Measurements from ENCODE around the gene COL6A1.

COL6A1 gene

GRCh38 chr21:46018615-46019014, 37.0 kb downstream of the COL6A1 start:
- no peak for TF ChIP-seq CTCF (IDR thresholded peaks at IDR 0.05; ENCODE audit: low read depth, low read length)
- H3K4me1 ChIP-seq = no peaks in the 10 kb centered on the region
- H3K9me3 ChIP-seq = peaks cover 3% of the 10 kb centered on the region; the same call in 1 of the 2 replicates
- no peak overlapping the region for H3K4me3 ChIP-seq (ENCODE audit: low read depth, low read length)
- no peaks in the 10 kb centered on the region for H3K27me3 ChIP-seq
- no peaks in the 10 kb centered on the region for H3K36me3 ChIP-seq
- no peak for DNase-seq

- Histone ChIP-seq H3K36me3 (no peaks in the 10 kb centered on the region), H3K4me1 (no peaks in the 10 kb centered on the region), H3K9me3 (peaks cover 3% of the 10 kb centered on the region; the same call in 1 of the 2 replicates), H3K4me3 (ENCODE audit: low read depth, low read length) (no peak overlapping the region), H3K27me3 (peaks cover 3% of the 10 kb centered on the region; the same call in 1 of the 2 replicates)
- TF ChIP-seq CTCF (IDR thresholded peaks at IDR 0.05; ENCODE audit: low read depth, low read length) = no peak
- DNase-seq = no peak
Observed at GRCh38 chr21:46020581-46020980, 39.0 kb downstream of the COL6A1 start.

GRCh38 chr21:46021398-46021797, 39.8 kb downstream of the COL6A1 start:
- Histone ChIP-seq H3K4me1 (no peaks in the 10 kb centered on the region), H3K9me3 (peaks cover 3% of the 10 kb centered on the region; the same call in 1 of the 2 replicates), H3K4me3 (ENCODE audit: low read depth, low read length) (no peak overlapping the region), H3K36me3 (no peaks in the 10 kb centered on the region), H3K27me3 (peaks cover 6% of the 10 kb centered on the region; the same call in 1 of the 2 replicates)
- DNase-seq = no peak
- TF ChIP-seq CTCF (IDR thresholded peaks at IDR 0.05; ENCODE audit: low read depth, low read length) = no peak

- Histone ChIP-seq H3K9me3 (peaks cover 3% of the 10 kb centered on the region; the same call in 1 of the 2 replicates), H3K4me1 (no peaks in the 10 kb centered on the region), H3K36me3 (no peaks in the 10 kb centered on the region), H3K27me3 (peaks cover 6% of the 10 kb centered on the region; the same call in 1 of the 2 replicates), H3K4me3 (ENCODE audit: low read depth, low read length) (no peak overlapping the region)
- no peak for DNase-seq
- no peak for TF ChIP-seq CTCF (IDR thresholded peaks at IDR 0.05; ENCODE audit: low read depth, low read length)
Observed at GRCh38 chr21:46021978-46022544, 40.5 kb downstream of the COL6A1 start.

- H3K27me3 ChIP-seq = peaks cover 6% of the 10 kb centered on the region; the same call in 1 of the 2 replicates
- no peak for TF ChIP-seq CTCF (IDR thresholded peaks at IDR 0.05; ENCODE audit: low read depth, low read length)
- H3K4me3 ChIP-seq (ENCODE audit: low read depth, low read length) = no peak overlapping the region
- H3K4me1 ChIP-seq = no peaks in the 10 kb centered on the region
- peaks cover 3% of the 10 kb centered on the region; the same call in 1 of the 2 replicates for H3K9me3 ChIP-seq
- no peak for DNase-seq
- no peaks in the 10 kb centered on the region for H3K36me3 ChIP-seq
Observed at GRCh38 chr21:46022551-46023525, 41.3 kb downstream of the COL6A1 start.
